Caco-2 (cell line): ENCODE results near the gene OR4P4. TPM values are rescaled to one million over a fixed set of nuclear protein-coding genes. Genes with fewer than 3 reads are reported as not detected.
A peak's percentile ranks its signal among the peaks of the same experiment; 100 is the strongest.

Source experiments
- BruUV-seq: library from RNA; stranded (reverse); fragments of 400-500 nt; replicated peaks from 2 replicates; lab custom pipeline; 2021; lab: Mats Ljungman, UMichigan
- CTCF ChIA-PET: fragments of 300-600 bp; sonication (Branson Sonifier 250); formaldehyde crosslinking; loops from one replicate; lab custom pipeline; 2022; ENCODE audit warnings: antibody characterized with exemption; lab: Charles Lee
- POLR2A ChIA-PET: fragments of 300-600 bp; sonication (Branson Sonifier 250); formaldehyde crosslinking; loops from one replicate; lab custom pipeline; 2022; ENCODE audit warnings: antibody characterized with exemption; lab: Charles Lee
- DNase-seq, 2 experiments: peaks; one replicate each; pipeline versions ENCODE4 v3.0.0 to v3.0.0-alpha.2; 2020 to 2022
- H3K27me3 ChIP-seq: replicated peaks from 2 replicates; pipeline ENCODE4 v1.6.0; 2011; ENCODE audit warnings: low read length; ENCODE audit not compliant: control insufficient read depth, insufficient read depth
- H3K36me3 ChIP-seq: 2 replicates; pipeline ENCODE4 v1.5.1; 2011; ENCODE audit warnings: low read length; ENCODE audit not compliant: control insufficient read depth, insufficient read depth
- H3K4me1 ChIP-seq: fragments of 250-450 bp; sonication (Bioruptor Pico); 2 replicates; pipeline ENCODE4 v1.5.1; 2020; ENCODE audit warnings: mild to moderate bottlenecking
- H3K4me3 ChIP-seq: 2 replicates; pipeline ENCODE4 v1.5.1; 2011; ENCODE audit warnings: low read depth, mild to moderate bottlenecking, control low read depth, low read length
- H3K9me3 ChIP-seq: fragments of 250-450 bp; sonication (Bioruptor Pico); 2 replicates; pipeline ENCODE4 v1.5.1; 2020; ENCODE audit warnings: mild to moderate bottlenecking, moderate library complexity
- H3K27ac Mint-ChIP-seq: one replicate; pipeline ENCODE4 v1.8.0; 2022; ENCODE audit warnings: mixed read lengths; ENCODE audit not compliant: unreplicated experiment
- H3K27me3 Mint-ChIP-seq: one replicate; pipeline ENCODE4 v1.8.0; 2022; ENCODE audit warnings: mixed read lengths; ENCODE audit not compliant: insufficient read depth, unreplicated experiment
- H3K36me3 Mint-ChIP-seq: one replicate; pipeline ENCODE4 v1.8.0; 2022; ENCODE audit warnings: mild to moderate bottlenecking, mixed read lengths; ENCODE audit not compliant: insufficient read depth, unreplicated experiment
- H3K4me1 Mint-ChIP-seq: one replicate; pipeline ENCODE4 v1.8.0; 2022; ENCODE audit warnings: low read depth, mixed read lengths; ENCODE audit not compliant: unreplicated experiment
- H3K4me3 Mint-ChIP-seq: one replicate; pipeline ENCODE4 v1.8.0; 2022; ENCODE audit warnings: mild to moderate bottlenecking, moderate library complexity, mixed read lengths; ENCODE audit not compliant: unreplicated experiment
- H3K9me3 Mint-ChIP-seq: one replicate; pipeline ENCODE4 v1.8.0; 2022; ENCODE audit warnings: mixed read lengths; ENCODE audit not compliant: unreplicated experiment
- intact Hi-C: fragments of 100-400 bp; cut with micrococcal nuclease; formaldehyde crosslinking; loops from one replicate; pipeline ENCODE4 v1.10.0; 2022; ENCODE audit not compliant: unreplicated experiment
- total RNA-seq: library from RNA; stranded (reverse); gene quantifications from 2 replicates; pipeline ENCODE4 v1.2.3, GENCODE V29; 2022
- TF ChIP-seq, protein P1 (sequence below), 2 experiments: fragments of 200-600 bp in 1 of 2; IDR thresholded peaks; 1 replicate in 1 of 2; 2 replicates in 1 of 2; pipeline versions ENCODE4 v1.5.1 to v1.8.0; 2011 to 2022; ENCODE audit warnings: antibody characterized with exemption in 1 of 2, control low read depth in 1 of 2, inconsistent platforms in 1 of 2, low read depth in 1 of 2, low read length in 1 of 2, mild to moderate bottlenecking in 1 of 2, moderate library complexity in 1 of 2; ENCODE audit not compliant: insufficient read depth in 1 of 2, severe bottlenecking in 1 of 2, unreplicated experiment in 1 of 2

The OR4P4 gene
- total RNA-seq, 1 experiment from 2014 or later, result not detected

GRCh38 chr11:55658031-55658573 is 23.2 kb downstream of the OR4P4 start:
- Mint-ChIP-seq H3K4me3 (peak overlapping the region; percentile 30), H3K9me3 (no peaks in the 10 kb centered on the region), H3K27ac (no peak overlapping the region), H3K4me1 (peaks cover 8% of the 10 kb centered on the region), H3K36me3 (no peaks in the 10 kb centered on the region), H3K27me3 (no peaks in the 10 kb centered on the region)
- Histone ChIP-seq H3K4me3 (no peak overlapping the region), H3K36me3 (no peaks in the 10 kb centered on the region), H3K9me3 (no peaks in the 10 kb centered on the region), H3K4me1 (no peaks in the 10 kb centered on the region; the same call in 1 of the 2 replicates), H3K27me3 (no peaks in the 10 kb centered on the region)
- POLR2A ChIA-PET, result no interaction called here
- DNase-seq, result peak in 1 of 2 experiments; percentile 2
- TF ChIP-seq, protein P1, sequence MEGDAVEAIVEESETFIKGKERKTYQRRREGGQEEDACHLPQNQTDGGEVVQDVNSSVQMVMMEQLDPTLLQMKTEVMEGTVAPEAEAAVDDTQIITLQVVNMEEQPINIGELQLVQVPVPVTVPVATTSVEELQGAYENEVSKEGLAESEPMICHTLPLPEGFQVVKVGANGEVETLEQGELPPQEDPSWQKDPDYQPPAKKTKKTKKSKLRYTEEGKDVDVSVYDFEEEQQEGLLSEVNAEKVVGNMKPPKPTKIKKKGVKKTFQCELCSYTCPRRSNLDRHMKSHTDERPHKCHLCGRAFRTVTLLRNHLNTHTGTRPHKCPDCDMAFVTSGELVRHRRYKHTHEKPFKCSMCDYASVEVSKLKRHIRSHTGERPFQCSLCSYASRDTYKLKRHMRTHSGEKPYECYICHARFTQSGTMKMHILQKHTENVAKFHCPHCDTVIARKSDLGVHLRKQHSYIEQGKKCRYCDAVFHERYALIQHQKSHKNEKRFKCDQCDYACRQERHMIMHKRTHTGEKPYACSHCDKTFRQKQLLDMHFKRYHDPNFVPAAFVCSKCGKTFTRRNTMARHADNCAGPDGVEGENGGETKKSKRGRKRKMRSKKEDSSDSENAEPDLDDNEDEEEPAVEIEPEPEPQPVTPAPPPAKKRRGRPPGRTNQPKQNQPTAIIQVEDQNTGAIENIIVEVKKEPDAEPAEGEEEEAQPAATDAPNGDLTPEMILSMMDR (IDR thresholded peaks at IDR 0.05; ENCODE audit: insufficient read depth in 1 of 2, low read depth in 1 of 2, low read length in 1 of 2, severe bottlenecking in 1 of 2, unreplicated experiment in 1 of 2), result no peak
- BruUV-seq, result no TSS peak
- intact Hi-C loops, result no loop called here
- CTCF ChIA-PET, result no interaction called here

DNA sequence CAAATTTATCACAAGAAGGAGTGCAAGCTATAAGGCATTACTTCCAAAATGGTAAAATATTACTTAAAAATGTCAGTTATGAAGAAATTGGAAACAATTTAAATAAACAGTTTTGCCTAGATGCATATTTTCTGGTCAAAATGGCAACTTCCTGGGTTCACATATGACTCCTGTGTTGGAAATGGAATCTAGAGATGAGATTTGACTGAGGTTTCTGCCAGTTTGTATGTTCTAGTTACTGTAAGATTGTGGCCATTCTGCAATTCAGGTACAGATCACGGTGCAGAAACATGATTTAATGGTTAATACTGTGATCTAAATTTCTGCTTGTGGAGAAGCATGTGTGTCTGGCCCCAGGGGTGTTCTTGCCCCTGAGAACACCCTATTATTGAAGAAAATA is 23.7 kb downstream of the OR4P4 start:
- Mint-ChIP-seq H3K4me3 (no peak overlapping the region), H3K27ac (no peak overlapping the region), H3K9me3 (no peaks in the 10 kb centered on the region), H3K36me3 (no peaks in the 10 kb centered on the region), H3K4me1 (peaks cover 8% of the 10 kb centered on the region), H3K27me3 (no peaks in the 10 kb centered on the region)
- no peaks in the 10 kb centered on the region for H3K27me3 ChIP-seq
- H3K4me3 ChIP-seq, result no peak overlapping the region
- H3K36me3 ChIP-seq, result no peaks in the 10 kb centered on the region
- ChIA-PET CTCF (no interaction called here), POLR2A (no interaction called here)
- intact Hi-C loops, result no loop called here
- TF ChIP-seq, protein P1 (IDR thresholded peaks at IDR 0.05; ENCODE audit: insufficient read depth in 1 of 2, low read depth in 1 of 2, low read length in 1 of 2, severe bottlenecking in 1 of 2, unreplicated experiment in 1 of 2), result no peak
- no peaks in the 10 kb centered on the region; the same call in 1 of the 2 replicates for H3K4me1 ChIP-seq
- BruUV-seq, result no TSS peak
- DNase-seq, result no peak
- H3K9me3 ChIP-seq, result no peaks in the 10 kb centered on the region

DNA sequence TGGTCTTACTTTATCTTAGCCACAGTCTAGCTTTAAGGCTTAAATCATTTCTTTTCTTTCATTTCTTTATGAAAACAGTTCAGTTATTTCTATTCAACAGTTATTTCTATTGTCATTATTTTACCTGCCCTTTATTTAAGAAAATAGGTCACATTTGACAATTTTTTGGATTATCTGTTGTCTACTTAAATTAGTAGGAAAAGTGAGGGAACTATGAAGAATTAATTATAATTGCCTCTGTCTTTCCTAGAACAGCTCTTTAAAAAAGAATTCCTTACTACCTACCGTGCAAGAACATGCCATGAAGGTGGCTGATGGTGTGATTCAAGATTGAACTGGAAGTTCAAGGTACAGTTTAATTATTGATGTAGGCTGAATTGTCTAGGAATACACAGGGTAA is 27.0 kb downstream of the OR4P4 start, which contains the start of gene OR4C6:
Gene OR4C6 (plus strand): TSS at position 301 of the 400 bp plus-strand sequence. CDS start 2,966 bp downstream, outside the sequence.
- Histone ChIP-seq H3K4me3 (no peak within 1 kb of the TSS), H3K9me3 (no peaks in the 10 kb centered on the region), H3K36me3 (no peaks in the 10 kb centered on the region), H3K4me1 (no peaks in the 10 kb centered on the region; the same call in 1 of the 2 replicates), H3K27me3 (no peaks in the 10 kb centered on the region)
- intact Hi-C loops, result no loop called here
- ChIA-PET POLR2A (no interaction called here), CTCF (no interaction called here)
- H3K27ac Mint-ChIP-seq, result no peak within 1 kb of the TSS
- no TSS peak for BruUV-seq
- peaks cover 8% of the 10 kb centered on the region for H3K4me1 Mint-ChIP-seq
- TF ChIP-seq, protein P1 (IDR thresholded peaks at IDR 0.05; ENCODE audit: insufficient read depth in 1 of 2, low read depth in 1 of 2, low read length in 1 of 2, severe bottlenecking in 1 of 2, unreplicated experiment in 1 of 2), result no peak
- no peaks in the 10 kb centered on the region for H3K9me3 Mint-ChIP-seq
- DNase-seq, result no peak
- no peaks in the 10 kb centered on the region for H3K36me3 Mint-ChIP-seq
- H3K4me3 Mint-ChIP-seq, result no peak within 1 kb of the TSS
- no peaks in the 10 kb centered on the region for H3K27me3 Mint-ChIP-seq
